ENCODE results near the gene AHNAK2. TPM values are rescaled to one million over a fixed set of nuclear protein-coding genes. Genes with fewer than 3 reads are reported as not detected.

The AHNAK2 gene
- total and polyA plus RNA-seq, 9 of the 15 experiments (the other 6 are each of a cell fraction or from before 2014, with no cell fraction given) = 0.04 to 0.09 (median 0.04) TPM; not detected in 6

GRCh38 chr14:105019861-105020814 is 42.0 kb upstream of the AHNAK2 start (continued):
- no peak for TF ChIP-seq VEZF1 (CRISPR knock-in tag; IDR thresholded peaks at IDR 0.05)
- no peak for TF ChIP-seq ZNF217 (CRISPR knock-in tag; IDR thresholded peaks at IDR 0.05)
- TF ChIP-seq ESRRA (IDR thresholded peaks at IDR 0.05; ENCODE audit: borderline replicate concordance, low read depth) = no peak
- TF ChIP-seq POU5F1 (IDR thresholded peaks at IDR 0.05; ENCODE audit: borderline replicate concordance, low read depth, low read length, partially characterized antibody) = no peak
- TF ChIP-seq CTBP1 (IDR thresholded peaks at IDR 0.05; ENCODE audit: borderline replicate concordance) = no peak
- no peak for TF ChIP-seq STAT6 (CRISPR knock-in tag; IDR thresholded peaks at IDR 0.05)
- TF ChIP-seq MGA (IDR thresholded peaks at IDR 0.05) = no peak; the same call in 1 of the 2 replicates
- TF ChIP-seq CHD1 (IDR thresholded peaks at IDR 0.05; ENCODE audit: low read length) = peak; percentile 9

Data from K562 (cell line).